ENCODE measurements around the gene FCRL1.

Gene FCRL1

GRCh38 chr1:157799996-157800395 lies 19.9 kb downstream of the FCRL1 start:
- no peak for DNase-seq (ENCODE audit: low read depth, low spot score)

DNA sequence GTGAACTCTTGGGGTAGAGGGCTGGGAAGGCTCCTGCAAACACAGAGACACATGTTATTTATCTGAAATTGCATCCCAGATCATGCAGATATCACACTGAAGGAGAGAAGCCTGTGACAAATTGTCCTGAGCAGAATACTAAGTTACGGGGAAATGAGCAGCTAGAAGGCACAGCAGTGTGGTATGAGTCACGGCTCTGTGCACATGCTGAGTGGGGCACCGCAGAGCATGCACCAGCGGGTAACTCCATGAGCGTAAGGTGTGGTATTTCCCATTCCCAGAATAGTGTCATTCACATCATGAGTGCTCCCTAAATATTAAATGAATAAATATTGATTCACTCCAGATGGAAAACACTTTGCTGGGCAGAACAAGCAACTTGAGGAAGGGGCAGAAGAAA lies 21.7 kb downstream of the FCRL1 start:
- DNase-seq (ENCODE audit: low read depth, low spot score), result no peak

DNA sequence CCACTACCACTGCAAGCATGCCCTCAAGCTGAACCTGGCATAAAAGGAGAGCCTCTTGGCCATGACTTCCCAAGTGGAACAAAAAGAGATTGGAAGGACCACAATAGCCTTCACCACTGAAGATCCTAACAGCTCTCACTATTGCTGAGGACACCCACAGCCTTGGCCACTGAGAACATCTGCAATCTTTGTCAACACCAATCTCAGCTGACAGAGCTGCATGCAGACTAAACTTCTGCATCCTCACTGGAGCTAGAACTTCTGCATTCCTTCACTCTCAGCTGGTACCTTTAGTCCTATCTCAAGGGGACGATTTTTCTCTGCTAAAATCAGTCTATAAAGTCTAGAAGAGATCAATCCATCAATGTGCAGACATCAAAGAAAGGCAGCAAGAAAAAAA lies 34.7 kb downstream of the FCRL1 start:
- DNase-seq (ENCODE audit: low read depth, low spot score), result no peak

DNA sequence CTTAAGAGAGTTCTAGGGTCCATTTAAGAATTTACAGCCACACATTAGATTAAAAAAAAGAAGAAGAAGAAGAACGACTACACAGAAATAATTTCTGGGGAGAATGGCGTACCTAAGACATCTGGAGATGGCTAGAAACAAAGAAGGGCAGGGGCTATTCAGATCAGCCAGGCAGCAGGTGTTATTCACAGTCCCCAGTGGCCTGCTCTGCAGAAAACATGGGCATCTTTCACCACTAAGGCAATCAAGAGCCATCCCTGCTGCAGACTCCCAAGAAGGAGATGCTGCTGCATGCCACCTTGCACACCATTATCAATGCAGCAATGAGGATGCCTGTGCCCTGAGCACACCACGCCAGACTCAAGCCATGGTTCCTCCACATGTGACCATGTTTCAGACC lies 35.1 kb downstream of the FCRL1 start:
- DNase-seq (ENCODE audit: low read depth, low spot score), result no peak

GRCh38 chr1:157782931-157783330 lies 37.0 kb downstream of the FCRL1 start:
- DNase-seq (ENCODE audit: low read depth, low spot score), result no peak

DNA sequence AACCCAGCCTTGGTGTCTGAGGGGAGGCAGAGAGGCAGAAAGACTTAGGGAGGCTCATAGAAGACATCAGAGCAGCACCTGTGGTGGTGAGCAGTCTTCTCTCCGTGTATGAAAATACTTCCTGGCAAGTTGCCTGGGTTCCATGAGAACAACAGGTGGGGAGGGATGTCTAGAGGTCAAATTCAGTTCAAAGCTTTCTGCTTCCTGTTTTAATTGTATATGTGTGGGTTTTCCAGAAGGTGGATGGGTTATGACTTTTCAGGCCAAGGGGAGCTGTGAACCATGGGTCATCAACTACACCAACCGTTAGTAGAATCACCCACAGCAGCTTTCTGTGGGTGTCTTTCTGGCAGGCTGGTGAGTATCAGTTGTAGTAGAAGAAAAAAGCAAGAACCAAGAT lies 38.9 kb downstream of the FCRL1 start:
- no peak for DNase-seq (ENCODE audit: low read depth, low spot score)

GRCh38 chr1:157776971-157777391 lies 42.9 kb downstream of the FCRL1 start, which contains the start of gene FCRL2:
FCRL2 (minus strand) TSS chr1:157777132; CDS start chr1:157777073, 59 bp downstream.
- no peak for DNase-seq (ENCODE audit: low read depth, low spot score)

- DNase-seq (ENCODE audit: low read depth, low spot score), result no peak
These were observed 44.6 kb downstream of the FCRL1 start for GRCh38 chr1:157775101-157775870.

DNA sequence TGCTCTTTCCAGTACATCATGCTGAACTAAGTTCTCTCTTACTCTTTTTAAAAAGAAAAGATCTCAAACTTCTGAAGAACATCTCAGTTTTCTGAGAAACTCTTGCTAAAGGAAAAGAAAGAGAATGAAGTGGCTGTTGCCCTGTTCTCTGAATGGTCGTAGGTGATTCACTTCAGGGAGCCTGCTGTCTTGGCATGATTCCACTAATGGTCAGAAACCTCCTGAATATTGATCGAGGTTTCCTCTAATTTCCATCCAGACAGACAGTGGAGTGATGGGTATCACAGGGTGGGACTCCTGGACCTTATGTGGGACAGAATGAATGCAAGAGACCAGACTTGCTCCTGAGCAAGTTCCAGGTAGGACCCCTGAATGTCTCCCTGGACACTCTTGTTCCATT lies 45.5 kb downstream of the FCRL1 start:
- no peak for DNase-seq (ENCODE audit: low read depth, low spot score)

- DNase-seq (ENCODE audit: low read depth, low spot score), result no peak
These were observed 46.2 kb downstream of the FCRL1 start for GRCh38 chr1:157773493-157774350.

DNA sequence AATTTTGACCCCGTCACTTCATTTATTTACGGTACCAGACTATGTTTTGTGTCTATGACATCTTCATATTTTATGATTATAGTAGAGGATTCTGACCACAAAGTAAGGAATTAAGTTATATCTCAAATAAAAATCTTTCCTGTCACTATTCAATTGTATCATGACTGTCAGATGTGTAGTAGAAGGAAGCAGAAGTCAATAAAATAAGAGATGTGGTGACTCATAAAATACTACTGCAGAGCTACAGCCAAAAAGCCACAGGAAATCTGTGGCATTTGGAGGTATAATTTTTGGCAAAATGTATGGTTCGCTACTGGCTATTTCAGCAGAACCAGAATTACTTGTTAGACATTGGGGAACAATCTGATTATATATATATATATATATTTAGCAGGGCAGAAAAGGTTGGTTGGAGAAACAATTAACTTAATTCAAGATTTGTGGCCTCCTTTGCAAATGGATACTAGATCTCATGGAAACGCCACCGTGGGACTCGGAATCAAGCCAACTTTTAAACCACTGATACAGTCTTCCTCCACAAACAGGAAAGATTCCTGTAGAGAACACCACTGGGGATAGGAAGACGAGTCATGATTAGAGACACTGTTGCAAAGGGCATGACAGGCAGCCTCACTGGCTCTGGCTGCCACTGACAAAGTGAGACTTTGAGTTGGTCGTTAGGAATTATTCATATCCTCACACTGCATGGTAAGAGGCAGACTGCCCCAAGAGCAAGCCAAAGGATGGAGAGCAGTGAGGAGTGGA lies 48.1 kb downstream of the FCRL1 start:
- no peak for DNase-seq (ENCODE audit: low read depth, low spot score)

DNA sequence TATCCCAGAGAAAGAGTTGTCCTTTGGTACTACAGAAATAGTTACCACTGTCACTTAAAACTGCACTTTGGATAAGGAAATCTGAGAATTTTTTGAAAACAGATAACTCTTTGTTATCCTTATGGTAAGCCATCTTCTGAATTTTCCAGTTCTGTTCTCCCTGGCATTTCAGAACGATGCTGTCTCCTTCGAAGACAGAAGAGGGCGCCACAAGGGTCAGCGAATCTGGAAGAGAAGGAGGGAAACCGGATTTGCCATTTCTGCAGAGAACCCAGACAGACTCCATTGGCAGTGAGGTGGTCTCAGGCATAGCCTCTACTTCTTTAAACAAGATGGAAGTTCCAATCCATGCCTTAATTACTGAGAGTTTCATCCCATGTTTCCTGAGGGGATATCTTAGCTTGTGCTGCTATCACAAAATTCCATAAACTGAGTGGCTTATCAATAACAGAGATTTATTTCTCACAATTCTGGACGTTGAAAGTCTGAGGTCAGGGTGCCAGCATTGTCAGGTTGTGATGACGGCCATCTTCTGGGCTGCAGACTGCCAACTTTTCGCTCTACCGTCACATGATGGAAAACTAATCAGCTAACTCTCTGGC lies 49.4 kb downstream of the FCRL1 start:
- no peak for DNase-seq (ENCODE audit: low read depth, low spot score)

- no peak for DNase-seq (ENCODE audit: low read depth, low spot score)
These were observed 53.1 kb downstream of the FCRL1 start for GRCh38 chr1:157766792-157767191.

DNA sequence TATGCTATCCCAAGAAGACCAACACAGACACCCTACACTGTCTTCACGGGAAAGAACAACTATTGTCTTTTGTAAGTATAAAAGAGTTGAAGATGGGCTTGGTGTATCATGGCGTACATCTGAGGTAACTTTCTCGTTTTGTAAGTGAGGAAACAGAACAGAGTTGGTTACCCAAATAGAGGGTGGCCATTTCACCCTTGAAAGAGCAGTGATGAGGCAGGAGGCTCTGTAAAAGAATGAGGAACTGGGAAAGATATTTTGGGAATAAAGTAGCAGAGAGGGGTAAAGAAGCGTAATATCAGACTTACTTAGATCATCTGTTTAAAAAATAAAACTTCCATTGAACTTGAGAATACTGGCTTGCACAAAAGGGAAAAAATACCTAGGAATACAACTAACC lies 61.9 kb downstream of the FCRL1 start:
- DNase-seq (ENCODE audit: low read depth, low spot score), result no peak

- DNase-seq (ENCODE audit: low read depth, low spot score), result no peak
These were observed 66.3 kb downstream of the FCRL1 start for GRCh38 chr1:157753611-157754010.

GRCh38 chr1:157751283-157751682 lies 68.6 kb downstream of the FCRL1 start:
- DNase-seq (ENCODE audit: low read depth, low spot score), result no peak

GRCh38 chr1:157748262-157748817 lies 71.6 kb downstream of the FCRL1 start:
- DNase-seq (ENCODE audit: low read depth, low spot score), result no peak

Data from astrocyte of the hippocampus (primary cell).